Chondrocyte (in vitro differentiated cells): ENCODE measurements around the gene MYRIP. TPM values are rescaled to one million over a fixed set of nuclear protein-coding genes. Genes with fewer than 3 reads are reported as not detected.

ENCODE experiments used
- DNase-seq: peaks from one replicate; pipeline ENCODE4 v3.0.0; 2021; ENCODE audit warnings: mixed read lengths, low spot score
- H3K27ac Mint-ChIP-seq: one replicate; pipeline ENCODE4 v1.8.0; 2021; ENCODE audit warnings: mild to moderate bottlenecking, moderate library complexity, mixed read lengths; ENCODE audit not compliant: unreplicated experiment
- H3K27me3 Mint-ChIP-seq: 2 replicates; pipeline ENCODE4 v1.8.0; 2021; ENCODE audit warnings: low read depth, mixed read lengths
- H3K36me3 Mint-ChIP-seq: 2 replicates; pipeline ENCODE4 v1.8.0; 2021; ENCODE audit warnings: low read depth, mixed read lengths
- H3K4me1 Mint-ChIP-seq: 2 replicates; pipeline ENCODE4 v1.8.0; 2021; ENCODE audit warnings: low read depth, mild to moderate bottlenecking, mixed read lengths
- H3K4me3 Mint-ChIP-seq: one replicate; pipeline ENCODE4 v1.8.0; 2021; ENCODE audit warnings: mild to moderate bottlenecking, moderate library complexity, mixed read lengths; ENCODE audit not compliant: unreplicated experiment
- H3K9me3 Mint-ChIP-seq: 2 replicates; pipeline ENCODE4 v1.8.0; 2021; ENCODE audit warnings: low read depth, mixed read lengths
- total RNA-seq: library from RNA; stranded (reverse); gene quantifications from 3 replicates; pipeline ENCODE4 v1.2.1, GENCODE V29; 2021
- TF ChIP-seq, protein P1 (sequence below): fragments of 200-600 bp; sonication (generic); IDR thresholded peaks from 2 replicates; pipeline ENCODE4 v1.5.0; 2021; ENCODE audit warnings: antibody characterized with exemption, mild to moderate bottlenecking, moderate library complexity

MYRIP gene
- total RNA-seq, 1 donor from 2014 or later: 0.12 TPM

DNA sequence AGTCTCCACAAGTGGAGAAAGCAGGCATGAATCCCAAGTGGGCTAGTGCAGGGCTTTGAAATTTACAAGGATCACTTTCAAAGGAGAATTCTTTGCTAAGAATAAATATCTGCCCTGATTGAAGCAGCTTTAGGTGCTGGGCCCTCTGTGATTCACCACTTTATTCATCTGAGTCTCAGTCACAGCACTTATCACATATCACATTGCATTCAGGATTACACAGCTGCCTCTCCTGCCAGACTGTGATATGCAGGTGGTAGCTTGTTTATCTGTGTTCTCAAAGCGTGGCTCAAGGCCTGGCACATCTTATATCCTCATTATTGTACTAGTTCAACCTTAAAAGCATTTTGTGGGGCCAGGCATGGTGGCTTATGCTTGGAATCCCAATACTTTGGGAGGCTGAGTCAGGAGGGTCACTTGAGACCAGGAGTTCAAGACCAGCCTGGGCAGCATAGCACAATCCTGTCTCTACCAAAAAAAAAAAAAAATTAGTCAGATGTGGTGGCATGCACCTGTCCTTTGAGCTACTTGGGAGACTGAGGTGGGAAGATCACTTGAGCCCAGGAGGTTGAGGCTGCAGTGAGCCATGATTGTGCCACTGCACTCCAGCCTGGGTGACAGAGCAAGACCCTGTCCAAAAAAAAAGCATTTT lies 343.2 kb downstream of the MYRIP start:
- TF ChIP-seq, protein P1, sequence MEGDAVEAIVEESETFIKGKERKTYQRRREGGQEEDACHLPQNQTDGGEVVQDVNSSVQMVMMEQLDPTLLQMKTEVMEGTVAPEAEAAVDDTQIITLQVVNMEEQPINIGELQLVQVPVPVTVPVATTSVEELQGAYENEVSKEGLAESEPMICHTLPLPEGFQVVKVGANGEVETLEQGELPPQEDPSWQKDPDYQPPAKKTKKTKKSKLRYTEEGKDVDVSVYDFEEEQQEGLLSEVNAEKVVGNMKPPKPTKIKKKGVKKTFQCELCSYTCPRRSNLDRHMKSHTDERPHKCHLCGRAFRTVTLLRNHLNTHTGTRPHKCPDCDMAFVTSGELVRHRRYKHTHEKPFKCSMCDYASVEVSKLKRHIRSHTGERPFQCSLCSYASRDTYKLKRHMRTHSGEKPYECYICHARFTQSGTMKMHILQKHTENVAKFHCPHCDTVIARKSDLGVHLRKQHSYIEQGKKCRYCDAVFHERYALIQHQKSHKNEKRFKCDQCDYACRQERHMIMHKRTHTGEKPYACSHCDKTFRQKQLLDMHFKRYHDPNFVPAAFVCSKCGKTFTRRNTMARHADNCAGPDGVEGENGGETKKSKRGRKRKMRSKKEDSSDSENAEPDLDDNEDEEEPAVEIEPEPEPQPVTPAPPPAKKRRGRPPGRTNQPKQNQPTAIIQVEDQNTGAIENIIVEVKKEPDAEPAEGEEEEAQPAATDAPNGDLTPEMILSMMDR: no peak
- H3K4me3 Mint-ChIP-seq: no peak overlapping the region
- peaks cover under 1% of the 10 kb centered on the region for H3K4me1 Mint-ChIP-seq
- no peaks in the 10 kb centered on the region for H3K36me3 Mint-ChIP-seq
- peaks cover 5% of the 10 kb centered on the region for H3K27me3 Mint-ChIP-seq
- no peak overlapping the region for H3K27ac Mint-ChIP-seq
- DNase-seq: no peak
- peaks cover 5% of the 10 kb centered on the region for H3K9me3 Mint-ChIP-seq

DNA sequence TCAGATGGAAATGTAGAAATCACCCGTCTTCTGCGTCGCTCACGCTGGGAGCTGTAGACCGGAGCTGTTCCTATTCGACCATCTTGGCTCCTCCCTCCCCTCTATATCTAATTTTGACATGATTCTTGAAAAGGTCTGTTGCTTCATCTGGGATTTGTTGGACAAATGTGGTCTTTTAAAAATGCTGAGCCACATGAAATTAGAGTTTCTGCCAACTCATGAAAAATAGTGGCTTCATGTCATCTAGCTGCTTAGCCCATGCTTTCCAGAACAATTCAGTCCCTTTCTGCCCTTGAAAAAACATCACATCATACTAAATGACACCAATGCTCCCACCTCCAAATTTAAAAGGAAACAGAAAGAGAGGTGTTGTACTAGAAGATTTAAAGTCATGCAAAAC lies 351.5 kb downstream of the MYRIP start:
- Mint-ChIP-seq H3K27me3 (peaks cover 2% of the 10 kb centered on the region), H3K36me3 (no peaks in the 10 kb centered on the region), H3K4me3 (no peak overlapping the region), H3K9me3 (peaks cover 23% of the 10 kb centered on the region), H3K4me1 (no peaks in the 10 kb centered on the region), H3K27ac (no peak overlapping the region)
- TF ChIP-seq, protein P1: no peak
- DNase-seq: no peak

DNA sequence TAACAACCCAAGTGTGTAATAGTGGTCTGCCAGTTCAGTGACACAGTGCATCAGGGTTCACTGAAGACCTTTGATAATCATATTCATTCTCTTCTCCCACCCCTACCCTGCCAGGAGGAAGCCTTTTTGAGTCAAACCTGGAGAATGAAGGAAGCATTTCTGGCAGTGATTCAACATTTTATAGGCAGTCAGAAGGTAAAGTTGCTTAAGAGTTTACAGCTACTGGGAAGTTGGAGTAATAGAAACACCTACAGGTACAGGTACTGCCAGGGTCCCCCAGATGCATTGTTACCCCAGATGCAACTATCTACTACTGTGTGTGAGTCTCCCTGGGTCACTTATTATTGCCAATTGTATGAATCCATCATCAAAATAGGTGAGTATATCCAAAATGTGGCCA lies 353.2 kb downstream of the MYRIP start:
- no peaks in the 10 kb centered on the region for H3K36me3 Mint-ChIP-seq
- no peak overlapping the region for H3K27ac Mint-ChIP-seq
- TF ChIP-seq, protein P1: no peak
- H3K9me3 Mint-ChIP-seq: peaks cover 23% of the 10 kb centered on the region
- DNase-seq: no peak
- no peaks in the 10 kb centered on the region for H3K4me1 Mint-ChIP-seq
- no peak overlapping the region for H3K4me3 Mint-ChIP-seq
- H3K27me3 Mint-ChIP-seq: peaks cover 6% of the 10 kb centered on the region

DNA sequence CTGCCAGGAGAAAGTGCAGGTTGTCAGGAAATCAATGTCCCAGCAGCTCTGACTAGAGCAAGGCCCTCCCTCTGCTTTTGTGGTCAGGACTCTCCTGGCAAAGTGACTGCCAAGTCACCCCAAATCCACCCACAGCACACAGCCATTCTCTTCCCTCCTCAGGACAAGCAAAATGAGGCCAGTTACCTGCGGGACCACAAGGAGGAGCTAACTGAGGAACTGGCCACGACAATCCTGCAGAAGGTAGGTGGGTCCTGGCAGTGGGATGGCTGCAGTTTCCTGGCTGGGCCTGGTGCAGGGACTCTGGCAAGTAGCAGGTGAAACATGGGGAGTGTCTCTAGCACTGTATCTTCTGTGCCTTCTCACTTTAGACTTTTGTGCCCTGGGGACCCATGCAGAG lies 357.6 kb downstream of the MYRIP start:
- Mint-ChIP-seq H3K4me3 (no peak overlapping the region), H3K27me3 (peaks cover 14% of the 10 kb centered on the region), H3K4me1 (no peaks in the 10 kb centered on the region), H3K36me3 (no peaks in the 10 kb centered on the region), H3K9me3 (no peaks in the 10 kb centered on the region), H3K27ac (no peak overlapping the region)
- DNase-seq: no peak
- TF ChIP-seq, protein P1: no peak

DNA sequence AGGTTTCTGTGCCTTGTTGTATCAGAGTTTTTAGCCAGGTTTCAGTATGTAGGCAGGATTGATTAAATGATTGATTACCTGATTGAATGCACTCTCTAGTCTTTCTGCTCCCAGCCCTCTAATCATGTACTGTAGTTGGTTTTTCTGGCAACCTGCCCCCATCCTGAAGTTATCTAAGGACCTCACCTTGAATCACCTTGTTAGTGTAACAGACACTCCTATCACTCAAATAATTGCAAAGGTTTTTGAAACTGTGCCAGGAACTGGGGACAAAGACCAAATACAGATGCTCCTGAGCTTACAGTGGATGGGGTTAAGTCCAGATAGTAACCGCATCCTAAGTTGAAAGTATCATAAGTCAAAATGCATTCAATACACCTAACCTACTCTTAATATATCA lies 358.5 kb downstream of the MYRIP start:
- H3K4me1 Mint-ChIP-seq: no peaks in the 10 kb centered on the region
- H3K36me3 Mint-ChIP-seq: no peaks in the 10 kb centered on the region
- no peaks in the 10 kb centered on the region for H3K9me3 Mint-ChIP-seq

More for the DNA sequence above, 358.5 kb downstream of the MYRIP start:
- Mint-ChIP-seq H3K27me3 (peaks cover 17% of the 10 kb centered on the region), H3K4me3 (no peak overlapping the region), H3K27ac (no peak overlapping the region)
- no peak for DNase-seq
- TF ChIP-seq, protein P1: no peak
